Measurements from ENCODE around the gene GNG5. TPM values are rescaled to one million over a fixed set of nuclear protein-coding genes. Genes with fewer than 3 reads are reported as not detected.

GNG5 gene
- total RNA-seq, 2 experiments from 2014 or later = 101 to 106 TPM

DNA sequence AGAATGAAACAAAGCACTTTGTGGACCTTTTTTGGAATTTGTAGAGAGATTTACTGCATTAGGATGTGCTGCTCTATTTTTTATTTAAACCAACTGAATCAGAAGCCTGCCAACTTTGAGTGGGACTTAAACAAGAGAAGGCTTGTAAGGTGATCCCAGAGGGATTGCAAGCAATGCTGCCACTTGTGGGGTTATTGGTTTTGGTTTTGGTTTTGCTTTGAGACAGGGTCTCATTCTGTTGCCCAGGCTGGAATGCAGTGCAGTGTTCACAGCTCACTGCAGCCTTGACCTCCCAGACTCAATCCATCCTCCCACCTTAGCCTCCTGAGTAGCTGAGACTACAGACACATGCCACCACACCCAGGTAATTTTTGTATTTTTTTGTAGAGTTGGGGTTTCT, 32.2 kb upstream of the GNG5 start:
- H3K4me3 Mint-ChIP-seq = no peak overlapping the region
- intact Hi-C loops (cut with micrococcal nuclease) = no loop called here
- H3K36me3 Mint-ChIP-seq (ENCODE audit: low read depth) = peaks cover 3% of the 10 kb centered on the region
- no peak for TF ChIP-seq CTCF (IDR thresholded peaks at IDR 0.05)
- CTCF ChIA-PET = no interaction called here
- H3K27ac Mint-ChIP-seq = no peak overlapping the region
- H3K27me3 Mint-ChIP-seq = no peaks in the 10 kb centered on the region
- no peak for ATAC-seq
- POLR2A ChIA-PET = interaction anchor here (0.5 kb wide), 1 partner anchor 9 kb away, joined by 3 read pairs; no protein-coding TSS in a partner anchor
- no peak for DNase-seq
- no peaks in the 10 kb centered on the region for H3K9me3 Mint-ChIP-seq
- H3K4me1 Mint-ChIP-seq (ENCODE audit: low read depth) = peaks cover 17% of the 10 kb centered on the region

DNA sequence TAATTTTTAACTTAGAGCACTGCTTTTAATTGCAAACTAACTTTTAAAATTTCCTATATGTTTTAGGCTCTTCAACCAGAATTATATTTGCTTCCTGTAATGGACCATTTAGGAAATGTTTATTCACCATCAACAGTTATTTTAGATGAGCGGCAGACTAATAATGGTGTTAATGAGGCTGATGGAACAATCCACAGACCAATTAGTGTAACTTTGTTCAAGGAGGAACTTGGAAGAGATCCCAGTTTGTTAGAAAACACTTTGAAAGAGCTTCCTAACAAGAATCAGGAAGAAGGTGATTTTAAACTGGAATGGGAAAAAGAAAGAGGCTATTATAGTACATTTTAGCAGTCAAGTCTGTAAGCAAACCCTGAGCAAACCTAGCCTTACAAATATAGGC, 19.4 kb upstream of the GNG5 start:
- H3K27me3 Mint-ChIP-seq = no peaks in the 10 kb centered on the region
- H3K4me1 Mint-ChIP-seq (ENCODE audit: low read depth) = peaks cover 3% of the 10 kb centered on the region
- no peak for TF ChIP-seq CTCF (IDR thresholded peaks at IDR 0.05)
- ChIA-PET POLR2A (no interaction called here), CTCF (no interaction called here)
- H3K9me3 Mint-ChIP-seq = no peaks in the 10 kb centered on the region
- ATAC-seq (no peak), DNase-seq (no peak)
- H3K4me3 Mint-ChIP-seq = no peak overlapping the region
- intact Hi-C loops (cut with micrococcal nuclease) = no loop called here
- H3K36me3 Mint-ChIP-seq (ENCODE audit: low read depth) = peaks cover 1% of the 10 kb centered on the region
- H3K27ac Mint-ChIP-seq = no peak overlapping the region

GRCh38 chr1:84524590-84524989, 18.2 kb upstream of the GNG5 start:
- DNase-seq (no peak), ATAC-seq (no peak)
- Mint-ChIP-seq H3K27ac (no peak overlapping the region), H3K9me3 (no peaks in the 10 kb centered on the region), H3K36me3 (ENCODE audit: low read depth) (no peaks in the 10 kb centered on the region), H3K4me1 (ENCODE audit: low read depth) (peaks cover 3% of the 10 kb centered on the region), H3K27me3 (no peaks in the 10 kb centered on the region), H3K4me3 (no peak overlapping the region)
- TF ChIP-seq CTCF (IDR thresholded peaks at IDR 0.05) = no peak
- POLR2A ChIA-PET = no interaction called here
- intact Hi-C loops (cut with micrococcal nuclease) = no loop called here
- CTCF ChIA-PET = interaction anchor here (0.7 kb wide), 1 partner anchor 76 kb away, joined by 3 read pairs; no protein-coding TSS in a partner anchor

- intact Hi-C loops (cut with micrococcal nuclease) = no loop called here
- Mint-ChIP-seq H3K27ac (no peak overlapping the region), H3K4me3 (no peak overlapping the region), H3K4me1 (ENCODE audit: low read depth) (peaks cover 2% of the 10 kb centered on the region), H3K27me3 (no peaks in the 10 kb centered on the region), H3K9me3 (peaks cover 7% of the 10 kb centered on the region), H3K36me3 (ENCODE audit: low read depth) (peaks cover 13% of the 10 kb centered on the region)
- no peak for TF ChIP-seq CTCF (IDR thresholded peaks at IDR 0.05)
- CTCF ChIA-PET = interaction anchor here (1.0 kb wide), 1 partner anchor 30 kb away, joined by 3 read pairs; no protein-coding TSS in a partner anchor
- POLR2A ChIA-PET = no interaction called here
- no peak for ATAC-seq
- DNase-seq = no peak
Observed at GRCh38 chr1:84510668-84511067, 4.3 kb upstream of the GNG5 start.

DNA sequence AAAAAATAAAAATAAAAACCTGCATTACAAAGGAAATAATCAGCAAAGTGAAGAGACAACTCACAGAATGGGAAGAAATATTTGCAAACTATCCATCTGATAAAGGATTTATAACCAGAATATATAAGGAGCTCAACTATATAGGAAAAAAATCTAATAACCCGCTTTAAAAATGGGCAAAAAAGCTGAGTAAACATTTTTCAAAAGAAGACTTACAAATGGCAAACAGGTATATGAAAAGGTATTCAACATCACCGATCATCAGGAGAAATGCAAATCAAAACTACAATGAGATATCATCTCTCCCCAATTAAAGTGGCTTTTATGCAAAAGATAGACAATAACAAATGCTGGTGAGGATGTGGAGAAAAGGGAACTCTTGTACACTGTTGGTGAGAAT, 3.8 kb upstream of the GNG5 start:
- no peaks in the 10 kb centered on the region for H3K27me3 Mint-ChIP-seq
- ChIA-PET CTCF (interaction anchor here (1.0 kb wide), 1 partner anchor 30 kb away, joined by 3 read pairs; no protein-coding TSS in a partner anchor), POLR2A (no interaction called here)
- intact Hi-C loops (cut with micrococcal nuclease) = no loop called here
- DNase-seq = no peak
- H3K9me3 Mint-ChIP-seq = peaks cover 7% of the 10 kb centered on the region
- ATAC-seq = no peak
- no peak overlapping the region for H3K4me3 Mint-ChIP-seq
- TF ChIP-seq CTCF (IDR thresholded peaks at IDR 0.05) = no peak
- H3K4me1 Mint-ChIP-seq (ENCODE audit: low read depth) = peaks cover 2% of the 10 kb centered on the region
- H3K27ac Mint-ChIP-seq = no peak overlapping the region
- peaks cover 17% of the 10 kb centered on the region for H3K36me3 Mint-ChIP-seq (ENCODE audit: low read depth)
